ENCODE measurements around the gene BID. TPM values are rescaled to one million over a fixed set of nuclear protein-coding genes. Genes with fewer than 3 reads are reported as not detected.

BID gene
- total RNA-seq, 1 donor from 2014 or later: 41.5 TPM

GRCh38 chr22:17794726-17795542 is 20.7 kb upstream of the BID start:
- DNase-seq (ENCODE audit: low read depth): no peak
- H3K36me3 ChIP-seq (ENCODE audit: control insufficient read depth, insufficient read depth, low read length): peaks cover 2% of the 10 kb centered on the region
- no peak for TF ChIP-seq CTCF (IDR thresholded peaks at IDR 0.05; ENCODE audit: insufficient read depth, low read length, poor library complexity, severe bottlenecking)
- no peaks in the 10 kb centered on the region for H3K27me3 ChIP-seq (ENCODE audit: control insufficient read depth, insufficient read depth, low read length)
- H3K4me3 ChIP-seq (ENCODE audit: low read depth, low read length): no peak overlapping the region

- Histone ChIP-seq H3K27me3 (ENCODE audit: control insufficient read depth, insufficient read depth, low read length) (no peaks in the 10 kb centered on the region), H3K4me3 (ENCODE audit: low read depth, low read length) (no peak overlapping the region), H3K36me3 (ENCODE audit: control insufficient read depth, insufficient read depth, low read length) (peaks cover 2% of the 10 kb centered on the region)
- TF ChIP-seq CTCF (IDR thresholded peaks at IDR 0.05; ENCODE audit: insufficient read depth, low read length, poor library complexity, severe bottlenecking): no peak
- DNase-seq (ENCODE audit: low read depth): no peak
Measured at GRCh38 chr22:17792854-17793434, 18.7 kb upstream of the BID start.

GRCh38 chr22:17792299-17792698 is 18.0 kb upstream of the BID start:
- H3K27me3 ChIP-seq (ENCODE audit: control insufficient read depth, insufficient read depth, low read length): no peaks in the 10 kb centered on the region
- TF ChIP-seq CTCF (IDR thresholded peaks at IDR 0.05; ENCODE audit: insufficient read depth, low read length, poor library complexity, severe bottlenecking): peak; percentile 5
- no peak overlapping the region for H3K4me3 ChIP-seq (ENCODE audit: low read depth, low read length)
- DNase-seq (ENCODE audit: low read depth): no peak
- peaks cover 2% of the 10 kb centered on the region for H3K36me3 ChIP-seq (ENCODE audit: control insufficient read depth, insufficient read depth, low read length)

- DNase-seq (ENCODE audit: low read depth): no peak
- no peaks in the 10 kb centered on the region for H3K27me3 ChIP-seq (ENCODE audit: control insufficient read depth, insufficient read depth, low read length)
- no peak for TF ChIP-seq CTCF (IDR thresholded peaks at IDR 0.05; ENCODE audit: insufficient read depth, low read length, poor library complexity, severe bottlenecking)
- peaks cover 1% of the 10 kb centered on the region for H3K36me3 ChIP-seq (ENCODE audit: control insufficient read depth, insufficient read depth, low read length)
- H3K4me3 ChIP-seq (ENCODE audit: low read depth, low read length): no peak overlapping the region
Measured at GRCh38 chr22:17791196-17791595, 16.9 kb upstream of the BID start.

GRCh38 chr22:17789379-17790200 is 15.3 kb upstream of the BID start:
- no peak for DNase-seq (ENCODE audit: low read depth)
- no peak overlapping the region for H3K4me3 ChIP-seq (ENCODE audit: low read depth, low read length)
- H3K27me3 ChIP-seq (ENCODE audit: control insufficient read depth, insufficient read depth, low read length): no peaks in the 10 kb centered on the region
- TF ChIP-seq CTCF (IDR thresholded peaks at IDR 0.05; ENCODE audit: insufficient read depth, low read length, poor library complexity, severe bottlenecking): no peak
- peaks cover 1% of the 10 kb centered on the region for H3K36me3 ChIP-seq (ENCODE audit: control insufficient read depth, insufficient read depth, low read length)

Measured in kidney epithelial cell (primary cell).